HL-60/S4 (cell line): ENCODE results near the gene SLC2A3.
"Not testable (repeated sequence)": the region's sequence is repeated elsewhere in the genome, so short reads cannot be mapped to it uniquely, and the experiment has no call there.

Experiments used
- in situ Hi-C: fragments of 300-500 bp; cut with MboI; formaldehyde crosslinking; loops from 2 replicates; pipeline ENCODE4 v1.14.3; 2022; ENCODE audit warnings: low sequenced_read_pairs

The SLC2A3 gene

GRCh38 chr12:7917392-7918267 is 18.4 kb downstream of the SLC2A3 start:
- in situ Hi-C loops = no loop called here

GRCh38 chr12:7916936-7917335 is 19.1 kb downstream of the SLC2A3 start:
- in situ Hi-C loops = no loop called here

GRCh38 chr12:7915661-7916403 is 20.2 kb downstream of the SLC2A3 start:
- in situ Hi-C loops = no loop called here

DNA sequence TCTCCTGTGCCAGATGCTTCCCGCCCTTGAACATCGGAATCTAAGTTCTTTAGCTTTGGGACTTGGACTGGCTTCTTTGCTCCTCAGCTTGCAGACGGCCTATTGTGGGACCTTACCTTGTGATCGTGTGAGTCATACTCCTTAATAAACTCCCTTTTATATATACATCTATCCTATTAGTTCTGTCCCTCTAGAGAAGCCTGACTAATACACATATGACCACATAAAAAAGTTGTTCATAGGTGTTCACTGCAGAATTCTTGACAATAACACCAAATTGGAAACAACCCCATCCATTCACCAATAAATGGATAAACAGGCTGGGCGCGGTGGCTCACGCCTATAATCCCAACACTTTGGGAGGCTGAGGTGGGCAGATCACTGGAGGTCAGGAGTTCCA is 25.9 kb downstream of the SLC2A3 start:
- in situ Hi-C loops = not testable (repeated sequence)

DNA sequence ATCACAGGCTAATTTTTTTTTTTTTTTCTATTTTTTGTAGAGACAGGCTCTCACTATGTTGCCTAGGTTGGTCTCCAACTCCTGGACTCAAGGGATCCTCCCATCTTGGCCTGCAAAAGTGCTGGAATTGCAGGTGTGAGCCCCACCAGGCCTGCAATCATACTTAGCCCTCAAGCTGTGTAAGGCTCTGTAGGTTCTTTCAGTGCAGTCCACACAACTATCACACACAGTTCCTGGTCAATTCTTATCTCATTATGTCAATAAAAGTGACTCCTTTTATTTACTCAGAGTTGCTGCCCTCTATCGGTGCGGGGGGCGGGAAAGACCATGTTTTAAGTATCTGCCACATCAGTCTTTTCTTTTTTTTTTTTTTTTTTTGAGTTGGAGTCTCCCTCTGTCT is 29.0 kb downstream of the SLC2A3 start:
- in situ Hi-C loops = no loop called here

GRCh38 chr12:7906303-7906702 is 29.7 kb downstream of the SLC2A3 start:
- in situ Hi-C loops = not testable (repeated sequence)

GRCh38 chr12:7905600-7906125 is 30.3 kb downstream of the SLC2A3 start:
- in situ Hi-C loops = not testable (repeated sequence)

DNA sequence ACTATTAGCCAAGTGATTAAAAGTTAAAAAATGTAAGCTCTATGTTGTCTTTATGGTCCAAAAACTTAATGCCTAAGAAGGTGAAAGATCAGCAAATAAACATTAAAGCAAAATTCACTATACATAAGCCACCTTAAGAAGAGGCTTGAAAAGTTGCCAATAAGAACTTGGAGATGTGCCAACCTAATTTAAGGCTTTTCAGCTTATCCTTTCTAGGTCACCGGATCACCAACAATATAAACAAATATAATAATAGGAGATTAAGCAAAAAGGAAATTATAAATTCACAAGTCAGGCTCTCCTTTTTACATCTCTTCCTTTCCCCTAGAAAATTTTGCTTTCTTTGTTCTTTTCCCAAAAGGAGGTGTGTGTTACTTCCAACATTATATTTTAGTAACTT is 30.9 kb downstream of the SLC2A3 start:
- in situ Hi-C loops = no loop called here

GRCh38 chr12:7902416-7902815 is 33.6 kb downstream of the SLC2A3 start:
- in situ Hi-C loops = not testable (repeated sequence)

DNA sequence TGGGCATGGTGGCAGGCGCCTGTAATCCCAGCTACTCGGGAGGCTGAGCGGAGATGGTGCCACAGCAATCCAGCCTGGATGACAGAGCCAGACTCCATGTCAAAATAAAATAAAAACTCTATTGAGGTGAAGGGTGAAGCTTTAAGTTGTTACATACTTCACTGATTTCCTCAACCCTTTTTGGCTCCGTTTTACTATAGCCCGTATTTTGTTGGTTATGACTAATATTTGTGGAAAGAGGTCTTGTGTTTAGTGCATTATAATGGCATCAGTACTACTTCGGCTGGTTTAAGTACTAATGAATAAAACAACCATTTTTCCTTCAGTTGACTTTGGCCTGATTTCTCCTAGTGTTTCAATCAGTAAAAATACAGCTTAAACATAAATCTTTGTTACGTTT is 36.2 kb downstream of the SLC2A3 start:
- in situ Hi-C loops = no loop called here

- in situ Hi-C loops = not testable (repeated sequence)
These were observed 39.3 kb downstream of the SLC2A3 start for GRCh38 chr12:7896726-7897125.

DNA sequence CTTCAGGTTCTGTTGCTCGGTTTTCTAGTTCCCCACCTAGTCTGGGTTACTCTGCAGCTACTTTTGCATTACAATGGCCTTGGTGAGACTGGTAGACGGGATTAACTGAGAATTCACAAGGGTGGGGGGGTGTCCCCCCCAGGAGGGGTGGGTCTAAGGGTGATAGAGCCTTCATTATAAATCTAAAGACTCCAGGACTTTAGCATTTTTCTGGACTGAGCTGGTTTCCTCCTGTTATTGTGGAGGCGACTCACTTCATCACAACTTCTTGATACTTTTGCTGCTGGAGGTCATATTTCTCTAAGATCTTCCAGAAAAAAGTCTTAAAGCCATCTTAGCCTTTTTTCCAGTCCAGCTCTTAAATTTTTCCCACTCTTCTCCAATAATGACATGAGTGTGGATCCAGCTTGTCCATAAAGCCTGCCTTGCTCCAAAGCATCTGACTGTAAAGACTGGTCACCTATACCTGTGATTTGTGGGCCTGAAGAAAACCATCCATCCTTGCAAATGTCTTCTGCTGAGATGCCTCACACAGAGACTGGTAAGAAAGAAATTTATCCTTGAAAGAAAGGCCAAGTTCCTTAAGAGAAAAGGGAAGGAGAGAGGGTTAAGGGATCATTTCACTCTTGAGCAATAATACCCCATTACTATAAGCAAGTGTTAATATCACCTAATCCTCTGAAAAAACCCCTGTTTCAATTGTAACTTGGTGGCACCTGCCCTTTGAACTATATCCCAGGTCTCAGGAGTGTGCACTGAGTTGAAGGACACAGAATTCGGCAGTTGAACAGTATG is 43.6 kb downstream of the SLC2A3 start:
- in situ Hi-C loops = no loop called here

GRCh38 chr12:7884689-7885088 is 51.3 kb downstream of the SLC2A3 start:
- in situ Hi-C loops = no loop called here

- in situ Hi-C loops = not testable (repeated sequence)
These were observed 54.3 kb downstream of the SLC2A3 start for GRCh38 chr12:7881736-7882120.

GRCh38 chr12:7880952-7881735 is 54.8 kb downstream of the SLC2A3 start:
- in situ Hi-C loops = not testable (repeated sequence)

DNA sequence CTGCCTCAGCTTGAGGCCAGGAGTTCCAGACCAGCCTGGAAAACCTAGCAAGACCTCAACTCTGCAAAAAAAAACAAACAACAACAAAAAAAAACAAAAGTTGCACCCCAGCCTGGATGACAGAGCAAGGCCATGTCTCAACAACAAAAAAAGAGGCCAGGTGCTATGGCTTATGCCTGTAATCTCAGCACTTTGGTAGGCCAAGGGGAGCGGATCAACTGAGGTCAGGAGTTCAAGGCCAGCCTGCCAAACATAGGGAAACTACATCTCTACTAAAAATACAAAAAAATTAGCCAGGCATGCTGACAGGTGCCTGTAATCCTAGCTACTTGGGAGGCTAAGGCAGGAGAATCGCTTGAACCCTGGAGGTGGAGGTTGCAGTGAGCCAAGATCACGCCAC is 56.7 kb downstream of the SLC2A3 start:
- in situ Hi-C loops = no loop called here

DNA sequence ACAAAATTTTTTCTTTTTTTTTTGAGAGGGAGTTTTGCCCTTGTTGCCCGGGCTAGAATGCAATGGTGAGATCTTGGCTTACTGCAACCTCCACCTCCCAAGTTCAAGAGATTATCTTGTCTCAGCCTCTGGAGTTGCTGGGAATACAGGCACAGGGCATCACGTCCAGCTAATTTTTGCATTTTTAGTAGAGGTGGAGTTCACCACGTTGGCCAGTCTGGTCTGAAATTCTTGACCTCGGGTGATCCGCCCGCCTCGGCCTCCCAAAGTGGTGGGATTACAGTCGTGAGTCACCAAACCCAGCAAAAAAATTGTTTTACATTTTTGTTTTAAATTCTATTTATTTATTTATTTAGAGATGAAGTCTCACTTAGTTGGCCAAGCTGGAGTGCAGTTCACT is 58.6 kb downstream of the SLC2A3 start:
- in situ Hi-C loops = no loop called here

- in situ Hi-C loops = no loop called here
These were observed 63.2 kb downstream of the SLC2A3 start, which contains the start of gene SLC2A14 for GRCh38 chr12:7872566-7873319. Gene SLC2A14 (minus strand): TSS chr12:7872915. CDS start chr12:7869880, 3,035 bp downstream.

DNA sequence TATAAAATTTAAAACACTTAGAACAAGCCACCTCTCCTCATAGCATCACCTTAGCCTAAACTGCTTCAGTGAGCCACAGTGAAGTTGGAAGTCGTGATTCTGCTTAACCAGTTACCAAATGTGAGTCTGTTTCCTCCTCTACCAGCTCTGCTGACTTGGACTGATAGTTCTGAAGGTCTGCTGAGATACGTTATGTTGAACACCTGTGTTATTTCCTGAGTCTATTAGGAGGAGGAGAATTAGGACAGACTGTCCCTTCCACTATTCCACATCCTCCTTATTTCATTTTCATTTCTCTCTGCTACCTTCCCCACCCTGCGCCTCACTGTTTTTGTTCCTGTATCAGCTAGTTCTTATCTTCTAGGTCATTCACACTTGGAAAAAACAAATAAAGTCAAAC is 65.7 kb downstream of the SLC2A3 start:
- in situ Hi-C loops = no loop called here
